Vagina (tissue), 2 donors: ENCODE data around the gene ANKLE2.

Experiments used
- CTCF ChIP-seq, 3 experiments: fragments of 450-650 bp in 2 of 3; fragments of 200-600 bp in 1 of 3; sonication (generic) in 1 of 3; IDR thresholded peaks; one replicate each; pipeline ENCODE4 v1.5.1; 2017 to 2019; ENCODE audit warnings: antibody characterized with exemption in 3 of 3, mild to moderate bottlenecking in 2 of 3, moderate library complexity in 2 of 3
- POLR2A ChIP-seq, 2 donors: fragments of 450-650 bp; IDR thresholded peaks; one replicate each; pipeline ENCODE4 v1.6.1; 2017; ENCODE audit warnings: antibody characterized with exemption in 2 of 2, mild to moderate bottlenecking in 2 of 2, moderate library complexity in 2 of 2
- POLR2AphosphoS5 ChIP-seq, 2 donors: sonication (generic); formaldehyde crosslinking; IDR thresholded peaks; one replicate each; pipeline ENCODE4 v1.9.0; 2017; ENCODE audit warnings: antibody characterized with exemption in 2 of 2, mild to moderate bottlenecking in 2 of 2, low read depth in 1 of 2; ENCODE audit not compliant: insufficient read depth in 1 of 2

- TF ChIP-seq POLR2AphosphoS5 (IDR thresholded peaks at IDR 0.05; ENCODE audit: insufficient read depth in 1 of 2, low read depth in 1 of 2) (no peak), CTCF (IDR thresholded peaks at IDR 0.05) (no peak), POLR2A (IDR thresholded peaks at IDR 0.05) (no peak)
These were observed 11.0 kb upstream of the ANKLE2 start for GRCh38 chr12:132772606-132773005.
